ENCODE data around the gene SOD3.

GRCh38 chr4:24793219-24794005 is 2.0 kb upstream of the SOD3 start:
- TF ChIP-seq, protein P1, sequence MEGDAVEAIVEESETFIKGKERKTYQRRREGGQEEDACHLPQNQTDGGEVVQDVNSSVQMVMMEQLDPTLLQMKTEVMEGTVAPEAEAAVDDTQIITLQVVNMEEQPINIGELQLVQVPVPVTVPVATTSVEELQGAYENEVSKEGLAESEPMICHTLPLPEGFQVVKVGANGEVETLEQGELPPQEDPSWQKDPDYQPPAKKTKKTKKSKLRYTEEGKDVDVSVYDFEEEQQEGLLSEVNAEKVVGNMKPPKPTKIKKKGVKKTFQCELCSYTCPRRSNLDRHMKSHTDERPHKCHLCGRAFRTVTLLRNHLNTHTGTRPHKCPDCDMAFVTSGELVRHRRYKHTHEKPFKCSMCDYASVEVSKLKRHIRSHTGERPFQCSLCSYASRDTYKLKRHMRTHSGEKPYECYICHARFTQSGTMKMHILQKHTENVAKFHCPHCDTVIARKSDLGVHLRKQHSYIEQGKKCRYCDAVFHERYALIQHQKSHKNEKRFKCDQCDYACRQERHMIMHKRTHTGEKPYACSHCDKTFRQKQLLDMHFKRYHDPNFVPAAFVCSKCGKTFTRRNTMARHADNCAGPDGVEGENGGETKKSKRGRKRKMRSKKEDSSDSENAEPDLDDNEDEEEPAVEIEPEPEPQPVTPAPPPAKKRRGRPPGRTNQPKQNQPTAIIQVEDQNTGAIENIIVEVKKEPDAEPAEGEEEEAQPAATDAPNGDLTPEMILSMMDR (IDR thresholded peaks at IDR 0.05; ENCODE audit: insufficient read depth, low read depth, low read length) = no peak
- TF ChIP-seq EZH2 (IDR thresholded peaks at IDR 0.05; ENCODE audit: insufficient read depth, low read length) = no peak

All from astrocyte (in vitro differentiated cells and primary cell).